Panc1 (cell line): ENCODE measurements around the gene ANG.

Experiments
- CTCF ChIP-seq: fragments of 450-650 bp; IDR thresholded peaks from 2 replicates; pipeline ENCODE4 v1.5.1; 2017; ENCODE audit warnings: mild to moderate bottlenecking
- POLR2AphosphoS5 ChIP-seq: IDR thresholded peaks from 2 replicates; pipeline ENCODE4 v1.6.1; 2012; ENCODE audit warnings: mild to moderate bottlenecking, low read depth, low read length, moderate library complexity
- TF ChIP-seq, protein P1 (sequence below), 2 experiments: IDR thresholded peaks; 2 replicates each; pipeline ENCODE4 v1.6.1; 2011 to 2012; ENCODE audit warnings: low read depth in 2 of 2, control low read depth in 1 of 2, low read length in 1 of 2, mild to moderate bottlenecking in 1 of 2, moderate library complexity in 1 of 2; ENCODE audit not compliant: insufficient read depth in 1 of 2

GRCh38 chr14:20714593-20715250 is 26.2 kb downstream of the ANG start:
- TF ChIP-seq POLR2AphosphoS5 = no peak
- TF ChIP-seq, protein P1, sequence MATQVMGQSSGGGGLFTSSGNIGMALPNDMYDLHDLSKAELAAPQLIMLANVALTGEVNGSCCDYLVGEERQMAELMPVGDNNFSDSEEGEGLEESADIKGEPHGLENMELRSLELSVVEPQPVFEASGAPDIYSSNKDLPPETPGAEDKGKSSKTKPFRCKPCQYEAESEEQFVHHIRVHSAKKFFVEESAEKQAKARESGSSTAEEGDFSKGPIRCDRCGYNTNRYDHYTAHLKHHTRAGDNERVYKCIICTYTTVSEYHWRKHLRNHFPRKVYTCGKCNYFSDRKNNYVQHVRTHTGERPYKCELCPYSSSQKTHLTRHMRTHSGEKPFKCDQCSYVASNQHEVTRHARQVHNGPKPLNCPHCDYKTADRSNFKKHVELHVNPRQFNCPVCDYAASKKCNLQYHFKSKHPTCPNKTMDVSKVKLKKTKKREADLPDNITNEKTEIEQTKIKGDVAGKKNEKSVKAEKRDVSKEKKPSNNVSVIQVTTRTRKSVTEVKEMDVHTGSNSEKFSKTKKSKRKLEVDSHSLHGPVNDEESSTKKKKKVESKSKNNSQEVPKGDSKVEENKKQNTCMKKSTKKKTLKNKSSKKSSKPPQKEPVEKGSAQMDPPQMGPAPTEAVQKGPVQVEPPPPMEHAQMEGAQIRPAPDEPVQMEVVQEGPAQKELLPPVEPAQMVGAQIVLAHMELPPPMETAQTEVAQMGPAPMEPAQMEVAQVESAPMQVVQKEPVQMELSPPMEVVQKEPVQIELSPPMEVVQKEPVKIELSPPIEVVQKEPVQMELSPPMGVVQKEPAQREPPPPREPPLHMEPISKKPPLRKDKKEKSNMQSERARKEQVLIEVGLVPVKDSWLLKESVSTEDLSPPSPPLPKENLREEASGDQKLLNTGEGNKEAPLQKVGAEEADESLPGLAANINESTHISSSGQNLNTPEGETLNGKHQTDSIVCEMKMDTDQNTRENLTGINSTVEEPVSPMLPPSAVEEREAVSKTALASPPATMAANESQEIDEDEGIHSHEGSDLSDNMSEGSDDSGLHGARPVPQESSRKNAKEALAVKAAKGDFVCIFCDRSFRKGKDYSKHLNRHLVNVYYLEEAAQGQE (IDR thresholded peaks at IDR 0.05; ENCODE audit: insufficient read depth in 1 of 2, low read depth in 2 of 2, low read length in 1 of 2) = no peak
- no peak for TF ChIP-seq CTCF
